K562 (cell line): ENCODE data around the gene KANK4. TPM values are rescaled to one million over a fixed set of nuclear protein-coding genes. Genes with fewer than 3 reads are reported as not detected.

Experiments used
- ZBTB40 ChIP-seq, 2 experiments: fragments of 450-650 bp in 1 of 2; sonication (generic) in 1 of 2; formaldehyde crosslinking in 1 of 2; IDR thresholded peaks; 2 replicates each; pipeline versions ENCODE4 v1.7.1 to v1.9.0; 2016 to 2022; ENCODE audit warnings: inconsistent platforms in 1 of 2, mild to moderate bottlenecking in 1 of 2, missing genetic modification reagents in 1 of 2
- polyA plus RNA-seq, 8 experiments: library from polyadenylated mRNA; depleted of rRNA in 4 of 8; stranded (reverse) in 5 of 8; unstranded in 3 of 8; fragments of >200 nt; fragmentation: Nextera tagmentation in 2 of 8; fragmentation: Illumina TruSeq in 1 of 8; extraction: Ambion mirVana in 2 of 8; extraction: Trizol in 1 of 8; gene quantifications; 2 replicates each; pipeline versions ENCODE4 v1.2.1 to v1.2.3, GENCODE V29; 2011 to 2014; ENCODE audit warnings: inconsistent platforms in 1 of 8, missing spikeins in 1 of 8
- total RNA-seq, 7 experiments: library from RNA; depleted of rRNA in 6 of 7; stranded (reverse); fragments of >200 nt in 6 of 7; fragmentation: Illumina TruSeq in 2 of 7; extraction: Trizol in 2 of 7; gene quantifications; 2 replicates each; pipeline versions ENCODE4 v1.2.1 to v1.2.3, GENCODE V29; 2011 to 2021; ENCODE audit warnings: low replicate concordance in 1 of 7

Gene KANK4
- total and polyA plus RNA-seq, 9 of the 15 experiments (the other 6 are each of a cell fraction or from before 2014, with no cell fraction given) = not detected

- TF ChIP-seq ZBTB40 (IDR thresholded peaks at IDR 0.05) = no peak
- TF ChIP-seq ZBTB40 (CRISPR knock-in tag; IDR thresholded peaks at IDR 0.05) = no peak
Measured at GRCh38 chr1:62230718-62231117, 88.5 kb downstream of the KANK4 start (continued).
